Glutamatergic neuron (in vitro differentiated cells): ENCODE data around the gene FRMD4A. TPM values are rescaled to one million over a fixed set of nuclear protein-coding genes. Genes with fewer than 3 reads are reported as not detected.
"Not testable (repeated sequence)": the region's sequence is repeated elsewhere in the genome, so short reads cannot be mapped to it uniquely, and the experiment has no call there.

Experiments used
- DNase-seq: peaks from one replicate; pipeline ENCODE4 v3.0.0; 2022
- H3K27ac Mint-ChIP-seq: one replicate; pipeline ENCODE4 v1.8.0; 2020; ENCODE audit warnings: mild to moderate bottlenecking, mixed read lengths, inconsistent platforms; ENCODE audit not compliant: unreplicated experiment
- H3K27me3 Mint-ChIP-seq: one replicate; pipeline ENCODE4 v1.8.0; 2020; ENCODE audit warnings: mild to moderate bottlenecking, moderate library complexity, mixed read lengths, inconsistent platforms; ENCODE audit not compliant: unreplicated experiment
- H3K36me3 Mint-ChIP-seq: one replicate; pipeline ENCODE4 v1.8.0; 2020; ENCODE audit warnings: mild to moderate bottlenecking, mixed read lengths, inconsistent platforms; ENCODE audit not compliant: unreplicated experiment
- H3K4me1 Mint-ChIP-seq: one replicate; pipeline ENCODE4 v1.8.0; 2020; ENCODE audit warnings: mild to moderate bottlenecking, low read depth, mixed read lengths, inconsistent platforms; ENCODE audit not compliant: unreplicated experiment
- H3K4me3 Mint-ChIP-seq: one replicate; pipeline ENCODE4 v1.8.0; 2020; ENCODE audit warnings: mild to moderate bottlenecking, mixed read lengths, inconsistent platforms; ENCODE audit not compliant: unreplicated experiment
- H3K9me3 Mint-ChIP-seq: one replicate; pipeline ENCODE4 v1.8.0; 2020; ENCODE audit warnings: mild to moderate bottlenecking, moderate library complexity, mixed read lengths, inconsistent platforms; ENCODE audit not compliant: unreplicated experiment
- total RNA-seq: library from RNA; stranded (reverse); fragmentation: NEBNext Ultra II Directional; extraction: Animal tissue kit (Norgen Biotek cat#: 25700); gene quantifications from one replicate; pipeline ENCODE4 v1.2.1, GENCODE V29; 2021; ENCODE audit not compliant: unreplicated experiment
- TF ChIP-seq, protein P1 (sequence below): fragments of 200-600 bp; sonication (generic); IDR thresholded peaks from one replicate; pipeline ENCODE4 v1.5.0; 2021; ENCODE audit not compliant: partially characterized antibody, unreplicated experiment

FRMD4A gene
- total RNA-seq, 1 donor from 2014 or later = 70.6 TPM

DNA sequence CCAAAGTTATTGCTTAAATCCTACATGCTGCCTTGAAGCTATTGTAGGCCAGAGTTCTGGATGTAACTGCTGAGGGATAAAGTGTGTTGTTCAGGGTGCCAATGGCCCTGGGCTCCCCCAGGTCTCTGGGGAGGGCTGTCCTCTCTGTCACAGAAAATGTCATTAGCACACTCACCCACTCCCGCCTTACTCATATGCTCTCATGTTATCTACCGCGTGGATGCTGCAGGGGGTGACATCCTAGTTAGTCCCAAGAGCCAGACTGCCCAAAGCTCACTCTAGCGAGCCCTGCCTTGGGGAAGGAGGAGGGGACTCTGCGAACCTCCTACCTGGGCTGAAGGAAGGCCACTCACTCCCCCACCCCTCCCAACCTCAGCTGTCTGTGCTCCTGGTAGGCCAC, 122.5 kb downstream of the FRMD4A start:
- TF ChIP-seq, protein P1, sequence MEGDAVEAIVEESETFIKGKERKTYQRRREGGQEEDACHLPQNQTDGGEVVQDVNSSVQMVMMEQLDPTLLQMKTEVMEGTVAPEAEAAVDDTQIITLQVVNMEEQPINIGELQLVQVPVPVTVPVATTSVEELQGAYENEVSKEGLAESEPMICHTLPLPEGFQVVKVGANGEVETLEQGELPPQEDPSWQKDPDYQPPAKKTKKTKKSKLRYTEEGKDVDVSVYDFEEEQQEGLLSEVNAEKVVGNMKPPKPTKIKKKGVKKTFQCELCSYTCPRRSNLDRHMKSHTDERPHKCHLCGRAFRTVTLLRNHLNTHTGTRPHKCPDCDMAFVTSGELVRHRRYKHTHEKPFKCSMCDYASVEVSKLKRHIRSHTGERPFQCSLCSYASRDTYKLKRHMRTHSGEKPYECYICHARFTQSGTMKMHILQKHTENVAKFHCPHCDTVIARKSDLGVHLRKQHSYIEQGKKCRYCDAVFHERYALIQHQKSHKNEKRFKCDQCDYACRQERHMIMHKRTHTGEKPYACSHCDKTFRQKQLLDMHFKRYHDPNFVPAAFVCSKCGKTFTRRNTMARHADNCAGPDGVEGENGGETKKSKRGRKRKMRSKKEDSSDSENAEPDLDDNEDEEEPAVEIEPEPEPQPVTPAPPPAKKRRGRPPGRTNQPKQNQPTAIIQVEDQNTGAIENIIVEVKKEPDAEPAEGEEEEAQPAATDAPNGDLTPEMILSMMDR = no peak
- Mint-ChIP-seq H3K4me1 (peaks cover 5% of the 10 kb centered on the region), H3K4me3 (no peak overlapping the region), H3K9me3 (no peaks in the 10 kb centered on the region), H3K27ac (no peak overlapping the region), H3K36me3 (no peaks in the 10 kb centered on the region), H3K27me3 (peaks cover 4% of the 10 kb centered on the region)
- DNase-seq = no peak

DNA sequence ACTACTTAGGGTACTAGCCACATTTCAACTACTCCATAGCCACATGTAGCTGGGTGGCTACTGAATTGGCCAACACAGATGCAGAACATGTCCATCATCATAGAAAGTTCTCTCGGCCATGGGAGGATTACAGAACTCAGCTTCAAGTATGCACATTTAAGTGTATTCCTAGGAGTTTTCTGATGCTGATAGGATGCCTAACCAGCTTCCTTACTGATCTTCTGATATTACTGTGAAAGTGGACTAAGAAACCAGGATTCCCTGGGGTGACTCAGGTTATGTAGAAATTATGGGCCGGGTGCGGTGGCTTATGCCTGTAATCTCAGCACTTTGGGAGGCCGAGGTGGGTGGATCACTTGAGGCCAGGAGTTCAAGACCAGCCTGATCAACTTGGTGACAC, 125.5 kb downstream of the FRMD4A start:
- DNase-seq = no peak
- H3K27me3 Mint-ChIP-seq = peaks cover 3% of the 10 kb centered on the region
- TF ChIP-seq, protein P1 = no peak
- H3K9me3 Mint-ChIP-seq = no peaks in the 10 kb centered on the region
- peaks cover 3% of the 10 kb centered on the region for H3K4me1 Mint-ChIP-seq
- H3K27ac Mint-ChIP-seq = no peak overlapping the region
- no peak overlapping the region for H3K4me3 Mint-ChIP-seq
- H3K36me3 Mint-ChIP-seq = no peaks in the 10 kb centered on the region

DNA sequence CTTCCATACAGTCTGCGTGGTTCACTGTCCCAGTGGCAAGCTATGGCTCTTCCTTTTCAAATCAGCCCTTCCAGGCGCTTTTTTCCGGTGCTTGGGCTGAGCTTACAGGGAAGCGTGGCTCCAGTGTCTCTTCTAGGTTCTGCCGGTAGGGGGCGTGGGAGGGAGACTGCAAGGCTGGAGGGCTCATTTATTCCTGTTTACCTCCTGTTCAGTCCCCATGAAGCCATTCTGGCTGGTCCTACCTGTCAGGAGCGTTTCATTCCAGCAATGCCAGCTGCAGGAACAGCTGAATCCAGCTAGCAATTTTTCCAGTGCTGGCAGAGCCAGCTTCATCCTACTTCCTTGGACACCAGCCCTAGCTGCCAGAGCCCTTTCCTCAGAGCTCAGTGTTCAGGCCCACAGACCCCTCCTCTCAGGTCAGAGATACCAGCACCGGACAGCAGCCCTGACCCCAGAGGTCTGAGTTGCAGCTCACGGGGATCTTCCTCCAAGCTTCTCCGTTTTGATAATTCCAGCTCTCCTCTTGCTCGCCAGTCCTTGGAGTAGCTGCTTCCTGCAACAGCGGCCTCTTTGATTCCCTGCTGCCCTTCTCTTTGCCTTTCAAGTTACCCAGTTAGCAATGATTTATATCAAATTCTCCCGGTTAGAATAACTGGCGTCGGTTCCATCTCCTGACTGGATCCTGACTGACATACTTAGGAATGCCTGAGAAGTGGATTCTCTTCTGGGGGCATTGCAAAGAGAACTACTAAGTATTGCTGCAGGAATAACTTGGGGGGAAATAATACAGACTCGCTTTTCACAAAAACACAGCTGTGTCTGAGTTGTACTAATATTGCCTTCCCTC, 129.8 kb downstream of the FRMD4A start:
- H3K4me1 Mint-ChIP-seq = peaks cover 2% of the 10 kb centered on the region
- TF ChIP-seq, protein P1 = peak; percentile 68
- no peaks in the 10 kb centered on the region for H3K36me3 Mint-ChIP-seq
- H3K4me3 Mint-ChIP-seq = no peak overlapping the region
- DNase-seq = peak; percentile 62
- H3K27ac Mint-ChIP-seq = no peak overlapping the region
- H3K9me3 Mint-ChIP-seq = no peaks in the 10 kb centered on the region
- peaks cover 2% of the 10 kb centered on the region for H3K27me3 Mint-ChIP-seq

DNA sequence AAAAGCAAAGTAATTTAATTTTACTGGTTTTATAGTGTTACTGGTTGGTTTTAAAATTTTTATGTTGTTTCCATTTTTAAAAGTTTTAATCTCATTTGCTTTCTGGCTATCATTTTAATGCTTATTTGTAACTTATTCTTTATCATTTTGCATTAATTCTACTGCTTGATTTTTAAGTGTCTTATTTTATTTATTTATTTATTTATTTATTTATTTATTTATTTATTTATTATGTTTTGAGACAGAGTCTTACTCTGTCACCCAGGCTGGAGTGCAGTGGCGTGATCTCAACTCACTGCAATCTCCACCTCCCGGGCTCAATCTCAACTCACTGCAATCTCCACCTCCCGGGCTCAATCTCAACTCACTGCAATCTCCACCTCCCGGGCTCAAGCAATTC, 131.6 kb downstream of the FRMD4A start:
- not testable (repeated sequence) for H3K9me3 Mint-ChIP-seq, H3K4me3 Mint-ChIP-seq, H3K4me1 Mint-ChIP-seq, H3K27ac Mint-ChIP-seq, H3K36me3 Mint-ChIP-seq, H3K27me3 Mint-ChIP-seq, DNase-seq

DNA sequence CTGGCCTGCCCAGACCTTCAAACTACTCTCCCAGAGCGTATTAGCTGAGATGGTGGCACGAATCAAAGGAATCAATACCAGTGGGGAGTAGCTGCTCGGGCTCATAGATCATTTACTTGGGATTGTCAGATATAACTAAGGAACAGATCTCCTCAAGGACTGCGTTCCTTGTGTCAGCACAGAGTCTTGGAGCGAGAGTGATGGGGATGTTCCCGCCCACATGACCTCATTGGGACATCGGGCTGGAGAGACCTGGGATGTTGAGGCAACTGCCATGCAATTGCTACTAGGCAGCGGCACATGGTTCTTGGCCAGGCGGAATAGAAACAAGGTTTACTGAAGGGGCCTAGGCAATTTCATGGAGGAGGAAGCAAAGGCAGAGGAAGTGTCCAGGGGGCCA, 132.6 kb downstream of the FRMD4A start:
- H3K4me1 Mint-ChIP-seq = no peaks in the 10 kb centered on the region
- H3K27me3 Mint-ChIP-seq = peaks cover 2% of the 10 kb centered on the region
- H3K9me3 Mint-ChIP-seq = no peaks in the 10 kb centered on the region
- no peak overlapping the region for H3K27ac Mint-ChIP-seq
- no peak overlapping the region for H3K4me3 Mint-ChIP-seq
- no peaks in the 10 kb centered on the region for H3K36me3 Mint-ChIP-seq
- DNase-seq = no peak
- TF ChIP-seq, protein P1 = no peak
